Renal pelvis (tissue), 4 donors: ENCODE results near the gene TTLL1. TPM values are rescaled to one million over a fixed set of nuclear protein-coding genes. Genes with fewer than 3 reads are reported as not detected.
"Not testable (repeated sequence)": the region's sequence is repeated elsewhere in the genome, so short reads cannot be mapped to it uniquely, and the experiment has no call there.

Experiments
- DNase-seq: peaks from one replicate; pipeline ENCODE4 v3.0.0-alpha.2; 2013
- polyA plus RNA-seq, 3 donors: library from polyadenylated mRNA; unstranded; fragments of 120-200 nt; gene quantifications; one replicate each; pipeline ENCODE4 v1.2.1, GENCODE V29; 2013; ENCODE audit not compliant: insufficient read length in 3 of 3

The TTLL1 gene
- polyA plus RNA-seq, 3 donors: 17.7 to 19.8 (median 18.5) TPM

DNA sequence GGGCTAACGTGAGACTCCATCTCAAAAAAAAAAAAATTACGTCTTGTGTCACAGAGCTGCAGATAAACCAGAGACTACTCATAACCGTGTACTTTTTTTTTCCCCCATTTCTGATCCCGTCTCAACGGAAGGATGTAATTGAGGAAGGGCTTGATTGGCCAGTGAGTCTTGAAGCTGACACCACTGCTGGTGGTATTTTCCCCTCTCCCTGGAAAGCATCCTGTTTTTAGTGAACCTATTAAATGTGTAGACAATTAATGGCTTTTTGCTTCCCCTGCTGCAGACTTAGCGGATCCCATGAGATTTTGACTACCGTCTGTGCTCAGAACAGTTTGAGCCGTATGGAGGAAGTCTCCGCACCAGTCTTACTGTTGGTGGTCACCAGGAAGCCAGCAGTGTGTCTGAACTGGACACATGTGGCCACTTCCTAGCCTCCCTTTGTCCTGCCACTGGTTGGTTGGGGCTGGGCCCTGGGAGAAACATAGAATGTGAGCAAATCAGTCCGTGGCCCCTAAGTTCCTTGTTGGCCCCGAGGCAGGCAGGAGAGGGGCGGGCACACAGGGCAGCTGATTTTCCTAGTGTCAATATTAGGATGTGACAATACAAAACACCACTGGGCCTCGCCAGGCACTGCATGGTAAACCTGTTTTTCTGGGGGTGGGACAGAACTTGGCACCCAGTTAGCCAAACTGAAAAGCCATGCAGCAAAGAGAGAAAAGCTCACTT is 24.5 kb upstream of the TTLL1 start:
- DNase-seq: no peak

DNA sequence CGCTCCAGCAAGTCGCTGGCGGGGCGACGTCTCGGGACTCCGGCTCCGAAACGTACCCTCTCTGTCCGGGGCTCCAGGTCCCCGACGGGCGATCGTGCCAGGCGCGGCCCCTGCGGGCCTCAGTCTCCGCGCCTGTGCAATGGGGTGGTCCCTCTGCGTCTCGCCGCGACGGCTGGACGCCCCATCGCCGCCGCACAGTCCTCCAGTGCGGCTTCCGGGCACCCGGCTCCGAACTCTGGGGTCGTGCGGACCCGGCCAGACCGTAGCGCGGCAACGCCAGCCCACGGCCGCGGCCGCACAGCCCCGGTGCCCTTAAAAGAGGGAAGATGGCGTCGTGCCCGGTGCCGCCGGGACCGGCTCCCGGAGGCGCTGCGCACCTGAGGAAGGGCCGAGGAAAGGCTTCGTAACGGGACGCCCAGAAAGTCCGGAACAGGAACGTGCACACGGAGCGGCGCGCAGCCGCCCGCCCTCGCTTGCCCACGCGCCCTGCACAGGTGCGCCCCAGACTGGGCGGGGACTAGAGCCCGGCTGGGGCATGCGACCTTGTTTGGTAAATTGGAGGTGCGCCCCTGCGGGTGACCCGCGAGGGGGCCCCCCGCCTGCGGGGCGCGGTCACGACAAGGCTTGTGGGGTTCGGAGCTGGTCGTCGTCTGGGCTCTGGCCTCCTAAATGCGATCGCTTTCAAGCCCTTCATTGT is 21.9 kb upstream of the TTLL1 start:
- DNase-seq: no peak

DNA sequence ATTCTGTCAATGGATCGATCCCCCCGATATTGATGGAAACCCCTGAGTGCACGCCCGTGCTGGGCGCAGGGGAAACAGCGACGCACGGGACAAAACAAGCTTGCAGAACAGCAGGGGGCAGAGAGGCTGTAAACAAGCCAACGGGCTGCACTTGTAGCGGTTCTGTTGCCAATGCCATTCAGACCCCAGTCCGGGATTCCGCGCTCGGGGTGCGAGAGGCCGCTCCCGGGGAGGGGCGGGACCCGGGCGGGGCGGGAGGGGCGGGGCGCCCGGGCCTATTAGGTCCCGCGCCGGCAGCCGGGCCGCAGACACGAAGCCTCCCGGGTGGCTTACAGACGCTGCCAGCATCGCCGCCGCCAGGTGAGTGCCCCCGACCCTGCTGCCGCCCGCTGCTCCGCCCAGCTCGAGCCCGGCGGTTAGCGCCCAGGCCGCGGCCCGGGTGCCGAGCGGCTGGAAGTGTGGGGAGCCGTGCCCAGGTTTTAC is 21.3 kb upstream of the TTLL1 start, which contains the start of gene BIK:
Gene BIK (plus strand): TSS at position 307 of the 483 bp plus-strand sequence. CDS start 13,273 bp downstream, outside the sequence.
- DNase-seq: no peak

DNA sequence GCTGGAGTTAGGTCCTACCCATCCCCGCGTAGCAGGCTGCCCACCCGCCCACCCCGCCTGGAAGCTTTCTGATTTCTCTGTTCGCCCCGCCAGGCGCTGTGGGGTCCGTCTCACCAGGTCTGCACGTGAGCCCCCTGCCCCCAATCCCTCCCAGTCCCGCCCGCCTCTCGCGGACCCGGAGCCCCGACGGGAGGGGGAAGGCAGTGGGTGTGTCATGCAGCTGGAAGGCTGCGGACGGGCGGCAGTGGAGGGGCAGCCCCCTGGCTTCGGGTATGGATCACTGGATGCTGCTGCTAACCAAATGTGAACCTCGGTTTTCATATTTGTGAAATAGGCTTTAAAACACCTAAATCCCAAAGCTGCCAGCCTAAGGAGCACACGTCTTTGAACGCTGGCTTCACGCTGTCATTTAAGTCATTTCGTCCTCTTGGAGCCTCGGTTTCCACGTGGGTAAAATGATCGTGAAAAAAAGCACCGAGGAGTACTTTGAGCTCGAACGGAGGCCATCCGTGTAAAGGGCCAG is 20.8 kb upstream of the TTLL1 start:
- no peak for DNase-seq

DNA sequence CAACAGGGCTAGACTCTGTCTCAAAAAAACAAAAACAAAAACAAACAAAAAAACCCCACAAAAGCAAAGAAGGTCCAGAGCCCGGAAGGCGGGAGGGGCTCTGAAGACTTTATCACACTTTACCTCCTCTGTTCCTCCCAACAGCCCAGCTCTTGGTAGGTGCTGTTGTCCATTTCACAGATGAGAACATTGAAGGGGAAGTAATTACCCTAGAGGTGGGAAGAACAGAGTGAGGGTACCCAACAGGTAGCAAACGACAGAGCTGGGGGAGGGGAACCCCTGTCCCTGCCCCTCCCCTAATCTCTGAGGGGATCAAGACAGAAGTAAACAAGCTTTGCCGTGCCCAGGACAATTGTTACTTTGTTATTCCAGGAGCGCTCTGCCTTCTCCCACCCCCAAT is 20.3 kb upstream of the TTLL1 start:
- DNase-seq: no peak

DNA sequence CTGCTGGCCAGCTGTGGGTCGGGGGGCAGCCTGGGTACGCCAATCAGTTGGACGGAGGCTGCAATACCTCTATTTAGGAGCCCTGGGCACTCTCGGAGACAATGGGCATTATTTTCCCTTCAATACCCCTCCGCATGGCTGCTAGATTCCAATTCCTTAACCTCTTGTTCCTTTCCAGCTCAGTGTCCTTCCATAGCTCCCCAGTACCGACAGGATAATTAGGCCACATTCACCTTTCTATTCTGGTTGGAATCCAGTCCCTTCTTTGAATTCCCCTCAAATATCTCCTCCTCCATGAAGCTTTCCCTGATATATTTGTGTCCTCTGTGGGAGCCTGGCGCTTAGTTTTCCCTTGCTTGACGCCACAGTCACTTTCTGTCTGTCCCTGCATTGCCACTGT is 17.1 kb upstream of the TTLL1 start:
- no peak for DNase-seq

DNA sequence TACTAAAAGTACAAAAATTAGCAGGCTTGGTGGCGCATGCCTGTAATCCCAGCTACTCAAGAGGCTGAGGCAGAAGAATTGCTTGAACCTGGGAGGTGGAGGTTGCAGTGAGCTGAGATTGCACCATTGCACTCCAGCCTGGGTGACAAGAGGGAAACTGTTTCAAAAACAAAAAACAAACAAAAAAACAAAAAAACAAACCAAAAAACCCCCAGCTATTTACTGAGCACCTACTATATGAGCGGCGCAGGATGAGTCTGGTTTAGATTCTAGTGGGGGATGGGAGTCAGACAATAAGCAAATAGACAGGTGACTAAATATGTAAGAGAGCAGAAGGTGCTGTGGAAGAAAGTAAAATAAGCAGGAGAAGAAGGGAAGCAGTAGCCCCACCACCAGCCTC is 15.8 kb upstream of the TTLL1 start:
- not testable (repeated sequence) for DNase-seq

DNA sequence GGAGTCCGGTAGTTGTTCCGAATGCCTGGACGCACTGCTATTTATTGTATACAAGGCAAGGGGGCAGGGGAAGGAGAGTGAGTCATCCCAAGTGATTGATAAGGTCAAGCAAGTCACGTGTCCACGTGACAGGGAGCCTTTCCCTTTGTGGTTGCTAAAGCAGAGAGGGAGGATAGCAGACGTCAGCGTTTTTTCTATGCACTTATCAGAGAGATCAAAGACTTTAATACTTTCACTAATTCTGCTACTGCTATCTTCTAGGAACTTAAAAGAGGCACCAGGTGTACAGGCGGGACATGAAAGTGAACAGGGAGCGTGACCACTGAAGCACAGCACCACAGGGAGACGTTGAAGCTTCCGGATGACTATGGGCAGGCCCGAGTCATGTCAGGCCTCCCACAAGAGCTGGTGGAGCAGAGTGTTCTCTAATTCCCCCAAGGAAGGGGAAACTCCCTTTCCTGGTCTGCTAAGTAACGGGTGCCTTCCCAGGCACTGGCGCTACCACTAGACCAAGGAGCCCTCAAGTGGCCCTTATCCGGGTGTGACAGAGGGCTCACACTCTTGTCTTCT is 14.9 kb upstream of the TTLL1 start:
- not testable (repeated sequence) for DNase-seq

DNA sequence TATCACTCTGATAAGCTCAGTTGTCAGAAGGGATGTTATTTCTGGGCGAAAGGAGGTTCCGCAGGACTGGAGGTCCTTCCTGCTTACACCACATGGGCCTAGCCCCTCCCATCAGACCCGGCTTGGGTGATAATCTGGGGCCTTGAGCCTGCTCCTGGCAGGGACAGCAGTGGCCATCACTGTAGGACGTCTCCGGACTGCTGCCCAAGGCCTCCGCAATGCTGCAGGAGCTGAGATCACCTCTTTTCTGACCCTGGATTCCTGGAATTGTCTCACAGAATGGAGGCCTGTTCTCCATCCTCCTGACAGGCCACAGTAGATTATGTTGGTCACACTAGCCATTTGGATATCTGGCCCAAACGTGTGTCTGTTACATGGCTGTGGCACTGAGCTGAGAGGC is 12.1 kb upstream of the TTLL1 start:
- no peak for DNase-seq

DNA sequence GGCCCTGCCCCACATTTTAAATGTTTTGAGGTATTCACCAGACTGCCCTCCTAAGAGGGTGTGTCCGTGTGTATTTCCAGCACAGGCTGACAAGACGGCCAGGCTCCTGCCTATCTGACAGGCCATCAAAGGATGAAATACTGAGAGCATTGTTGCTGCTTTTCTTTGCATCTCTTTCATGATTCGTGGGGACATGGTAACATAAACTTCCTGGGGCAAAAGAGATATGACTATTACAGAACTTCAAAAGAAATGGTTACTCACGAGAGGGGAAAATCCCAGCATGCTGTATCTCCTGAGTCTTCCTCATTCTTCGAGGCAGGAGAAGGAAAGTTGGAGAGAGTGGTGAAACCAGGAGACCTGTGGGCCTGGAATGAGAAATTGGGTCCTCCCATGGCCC is 11.0 kb upstream of the TTLL1 start:
- no peak for DNase-seq

DNA sequence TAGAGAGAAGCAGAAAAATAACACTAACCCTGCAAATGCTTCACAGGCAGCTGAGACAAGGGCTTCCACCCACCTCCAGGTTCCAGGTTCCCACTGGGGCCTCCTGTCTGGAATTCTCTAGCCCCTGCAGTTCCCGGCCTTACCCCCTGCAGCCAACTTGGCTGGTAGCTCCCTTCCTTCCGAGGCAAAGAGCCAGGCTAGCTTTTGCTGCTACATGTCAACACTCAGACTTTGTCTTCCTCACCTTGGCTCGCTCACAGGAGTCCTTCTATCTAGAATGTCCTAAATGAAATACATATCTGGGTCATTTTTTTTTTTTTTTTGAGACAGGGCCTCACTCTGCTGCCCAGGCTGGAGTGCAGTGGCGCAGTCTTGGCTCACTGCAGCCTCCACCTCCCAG is 9.9 kb upstream of the TTLL1 start:
- DNase-seq: no peak

DNA sequence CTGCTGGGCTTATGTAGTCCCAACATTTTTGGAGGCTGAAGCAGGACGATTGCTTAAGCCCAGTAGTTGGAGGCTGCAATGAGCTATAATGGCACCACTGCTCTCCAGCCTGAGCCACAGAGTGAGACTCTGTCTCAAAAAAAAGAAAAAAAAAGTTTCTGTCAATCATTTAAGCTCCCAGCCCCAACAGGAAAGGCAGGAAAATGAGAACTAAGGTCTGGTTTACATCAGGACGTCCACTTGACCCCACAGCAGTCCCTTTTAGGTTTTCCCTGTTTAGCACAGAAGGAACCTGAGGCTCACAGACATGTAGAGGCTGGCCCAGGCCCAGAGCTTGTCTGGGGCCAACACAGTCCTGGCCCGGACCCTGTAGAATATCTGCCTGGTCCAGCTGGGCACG is 9.2 kb upstream of the TTLL1 start:
- no peak for DNase-seq

DNA sequence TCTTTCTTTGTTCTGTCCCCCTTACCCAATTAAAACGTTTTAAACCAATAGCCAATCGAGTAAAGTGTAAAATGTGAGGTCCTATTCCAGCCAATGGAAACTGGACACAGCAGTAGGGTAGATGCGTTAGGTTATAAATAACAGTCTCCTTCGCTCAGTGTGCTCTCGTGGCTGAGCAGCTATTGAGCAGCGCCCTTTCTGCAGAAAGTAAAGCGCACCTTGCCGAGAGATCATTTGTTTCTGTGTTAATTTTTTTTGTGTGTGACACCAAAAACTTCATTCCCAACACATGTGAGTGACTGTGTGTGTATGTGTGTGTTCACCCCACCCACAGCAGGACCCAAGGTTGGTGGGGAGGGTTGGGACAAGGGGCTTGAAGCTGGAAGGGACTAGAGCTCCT is 7.2 kb upstream of the TTLL1 start:
- DNase-seq: no peak

DNA sequence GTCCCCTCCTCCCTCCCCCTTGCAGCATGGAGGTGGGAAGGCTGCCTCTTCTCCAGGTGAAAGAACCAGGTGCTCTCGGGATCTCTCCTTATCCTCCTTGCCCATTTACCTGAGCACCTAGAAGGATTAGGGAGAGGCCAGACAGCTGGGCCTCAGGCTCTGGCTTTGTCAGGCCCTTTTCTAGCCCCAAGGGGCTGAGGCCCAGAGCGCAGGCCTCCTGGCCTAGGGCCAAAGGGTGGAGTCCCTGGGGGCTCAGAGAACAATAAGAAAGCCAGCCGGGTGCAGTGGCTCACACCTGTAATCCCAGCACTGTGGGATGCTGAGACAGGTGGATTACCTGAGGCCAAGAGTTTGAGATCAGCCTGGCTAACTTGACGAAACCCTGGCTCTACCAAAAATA is 5.4 kb upstream of the TTLL1 start:
- DNase-seq: no peak

DNA sequence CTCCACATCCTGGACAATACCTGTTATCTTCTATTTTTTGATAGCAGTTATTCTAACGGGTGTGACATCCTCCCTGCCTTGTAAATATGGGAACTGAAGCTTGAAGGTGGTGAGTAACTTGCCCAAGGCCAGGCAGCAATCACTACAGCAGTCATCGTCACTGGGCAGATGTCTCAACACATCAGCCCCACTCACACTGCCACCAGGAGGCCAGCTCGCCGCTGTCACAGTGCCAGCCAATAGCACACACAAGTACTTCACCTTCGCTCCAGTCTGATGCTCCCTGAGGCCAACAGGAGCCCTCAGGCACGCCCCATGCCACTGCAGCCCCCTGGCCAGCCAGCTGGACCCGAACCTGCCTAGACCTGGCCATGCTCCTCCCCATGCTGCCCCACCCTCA is 4.9 kb upstream of the TTLL1 start:
- DNase-seq: no peak

DNA sequence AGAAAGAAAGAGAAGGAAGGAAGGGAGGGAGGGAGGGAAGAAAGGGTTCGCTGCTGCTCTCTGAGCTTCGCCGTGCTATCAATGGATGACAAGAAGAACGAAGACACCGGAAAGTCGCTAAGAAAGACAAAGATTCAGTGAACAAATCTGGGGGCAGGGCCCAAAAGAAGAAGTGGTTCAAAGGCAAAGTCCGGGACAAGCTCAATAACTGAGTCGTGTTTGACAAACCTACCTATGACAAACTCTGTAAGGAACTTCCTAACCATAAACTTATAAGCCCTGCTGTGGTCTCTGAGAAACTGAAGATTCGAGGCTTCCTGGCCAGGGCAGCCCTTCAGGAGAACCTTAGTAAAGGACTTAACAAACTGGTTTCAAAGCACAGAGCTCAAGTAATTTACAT is 2.9 kb upstream of the TTLL1 start:
- no peak for DNase-seq

DNA sequence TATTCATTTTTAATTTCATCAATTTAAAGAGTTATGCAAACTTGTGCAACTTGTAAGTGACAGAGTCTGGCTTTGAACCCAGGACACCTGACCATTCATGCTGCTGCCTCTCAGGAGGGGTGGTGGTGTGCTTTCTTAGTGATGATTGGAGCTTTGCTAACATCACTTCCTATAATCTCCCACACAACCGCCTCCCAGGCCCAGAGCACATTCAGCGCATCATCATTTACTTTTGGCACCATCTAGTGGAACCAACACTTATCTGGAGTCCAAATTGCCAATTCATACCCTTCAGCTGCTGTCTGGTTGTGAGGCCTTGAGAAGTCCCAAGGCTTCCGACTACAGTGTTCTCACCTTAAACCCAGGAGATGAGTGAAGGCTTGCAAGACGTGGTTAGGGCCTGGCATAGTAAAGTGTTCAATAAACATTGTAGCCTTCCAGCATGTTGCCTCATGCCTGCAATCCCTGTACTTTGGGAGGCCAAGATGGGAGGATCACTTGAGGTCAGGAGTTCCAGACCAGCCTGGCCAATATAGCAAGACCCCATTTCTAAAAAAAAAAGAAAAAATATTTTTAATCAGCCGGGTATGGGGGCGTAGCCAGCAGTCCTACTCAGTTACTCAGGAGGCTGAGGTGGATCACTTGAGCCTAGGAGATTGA is 1.1 kb upstream of the TTLL1 start:
- DNase-seq: peak; percentile 79

DNA sequence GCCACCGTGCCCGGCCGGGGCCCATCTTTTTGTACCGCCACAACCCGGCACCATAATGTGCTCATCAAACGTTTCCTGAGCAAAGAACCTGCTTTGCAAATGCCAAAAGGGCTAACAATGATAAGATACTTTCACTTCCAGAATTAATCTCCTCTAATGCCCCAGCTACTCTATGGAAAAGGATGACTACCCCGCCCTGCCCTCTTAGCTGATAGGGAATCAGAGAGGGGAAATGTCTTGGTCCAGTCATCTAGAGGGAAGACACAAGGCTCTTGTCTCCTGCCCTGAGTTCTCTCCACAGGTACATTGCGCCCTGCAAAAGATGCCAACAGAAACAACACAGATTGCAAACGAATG is 586 bp downstream of the TTLL1 start:
- DNase-seq: no peak

DNA sequence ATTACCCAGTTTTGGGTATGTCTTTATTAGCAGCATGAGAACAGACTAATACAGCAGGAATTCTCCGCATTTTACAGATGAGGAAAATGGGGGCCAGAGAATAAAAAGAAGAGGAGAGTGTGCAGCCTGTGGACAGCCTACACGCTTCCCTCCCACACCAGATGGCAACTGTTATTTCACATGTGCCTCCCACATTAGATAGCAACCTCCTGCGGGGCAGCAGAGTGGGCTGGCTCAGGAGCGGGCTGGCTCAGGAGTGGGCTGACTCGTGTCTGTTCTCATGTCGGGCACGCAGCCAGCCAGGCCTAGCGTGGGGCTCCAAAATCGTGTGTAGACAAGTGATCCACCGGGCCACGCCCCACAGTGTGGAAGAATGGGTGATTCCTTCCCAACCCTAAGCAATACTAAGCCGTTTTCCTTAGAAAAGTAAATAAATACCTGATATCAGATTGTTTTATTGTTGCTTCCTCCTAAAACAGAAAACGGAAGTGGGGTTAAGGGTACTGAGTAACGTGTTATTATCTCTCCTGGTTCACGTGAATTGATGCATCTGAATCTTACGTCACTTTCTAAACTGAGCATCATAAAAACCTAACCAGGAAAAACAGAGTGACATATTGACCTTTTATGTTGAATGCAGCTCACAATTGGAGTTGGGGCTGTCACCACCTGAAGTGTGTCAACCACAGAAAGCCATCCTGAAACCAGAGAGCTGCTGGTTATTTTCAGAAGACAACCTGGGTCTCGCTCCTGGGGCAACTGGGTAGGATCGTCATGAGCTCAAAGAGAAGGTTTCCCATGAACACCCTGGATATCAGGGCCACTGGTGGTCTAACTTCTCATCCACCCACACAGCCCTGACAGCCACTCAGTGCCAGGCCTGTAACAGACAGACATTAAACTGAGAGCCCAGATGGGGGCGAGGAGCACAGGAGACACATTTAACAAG is 3.3 kb downstream of the TTLL1 start:
- DNase-seq: no peak

DNA sequence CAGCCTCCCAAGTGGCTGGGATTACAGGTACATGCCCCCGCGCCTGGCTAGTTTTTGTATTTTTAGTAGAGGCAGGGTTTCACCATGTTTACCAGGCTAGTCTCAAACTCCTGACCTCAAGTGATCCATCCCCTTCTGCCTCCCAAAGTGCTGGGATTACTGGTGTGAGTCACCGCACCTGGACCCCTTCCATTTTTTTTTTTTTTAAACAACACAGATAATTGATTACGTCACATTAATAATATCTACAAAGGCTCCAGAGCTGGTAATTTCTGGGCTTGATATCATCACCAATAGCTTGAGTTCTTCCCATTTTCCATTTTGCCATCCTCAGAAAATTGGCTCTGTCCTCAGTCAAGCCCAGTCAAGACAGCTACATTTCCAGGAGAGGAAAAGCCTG is 7.2 kb downstream of the TTLL1 start:
- DNase-seq: no peak

DNA sequence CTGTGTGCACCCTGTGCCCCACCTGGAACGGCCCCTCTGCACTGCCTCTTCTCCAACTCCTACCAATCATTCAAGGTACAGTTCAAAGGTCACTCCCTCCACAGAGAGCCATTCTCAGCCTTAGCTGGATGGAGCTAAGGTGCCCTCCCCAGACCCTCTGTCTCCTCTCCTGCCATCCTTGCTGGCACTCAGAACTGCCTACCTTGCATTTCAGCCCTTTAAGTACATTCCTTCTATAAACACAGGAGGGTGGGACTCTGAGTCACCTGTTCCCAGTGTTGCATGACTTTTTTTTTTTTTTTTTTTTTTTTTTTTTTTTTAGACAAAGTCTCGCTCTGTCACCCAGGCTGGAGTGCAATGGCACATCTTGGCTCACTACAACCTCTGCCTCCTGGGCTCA is 8.6 kb downstream of the TTLL1 start:
- no peak for DNase-seq
